ENCODE data around the gene SLC1A1.

GRCh38 chr9:4495537-4495936, 5.3 kb downstream of the SLC1A1 start:
- TF ChIP-seq CTCF (IDR thresholded peaks at IDR 0.05), result no peak
- no peak for TF ChIP-seq POLR2AphosphoS5 (IDR thresholded peaks at IDR 0.05)
- TF ChIP-seq POLR2A (IDR thresholded peaks at IDR 0.05), result no peak
- no peak for TF ChIP-seq EP300 (IDR thresholded peaks at IDR 0.05)

Measured in upper lobe of left lung (tissue), 4 donors.